Neural progenitor cell (in vitro differentiated cells): ENCODE results near the gene CD4. TPM values are rescaled to one million over a fixed set of nuclear protein-coding genes. Genes with fewer than 3 reads are reported as not detected.
A peak's percentile ranks its signal among the peaks of the same experiment; 100 is the strongest.

ENCODE experiments used
- DNase-seq: peaks from one replicate; pipeline ENCODE4 v3.0.0-alpha.2; 2016; ENCODE audit warnings: low spot score
- H2AFZ ChIP-seq: fragments of 200-600 bp; sonication (generic); replicated peaks from 2 replicates; pipeline ENCODE4 v1.6.1; 2016; ENCODE audit warnings: antibody characterized with exemption
- H3F3A ChIP-seq: fragments of 200-600 bp; sonication (generic); 2 replicates; pipeline ENCODE4 v1.6.1; 2016; ENCODE audit warnings: antibody characterized with exemption, low read depth
- H3K27ac ChIP-seq: fragments of 200-600 bp; sonication (generic); 2 replicates; pipeline ENCODE4 v1.5.1; 2016; ENCODE audit warnings: mild to moderate bottlenecking
- H3K27me3 ChIP-seq: fragments of 200-600 bp; sonication (generic); 2 replicates; pipeline ENCODE4 v1.6.1; 2016; ENCODE audit warnings: mild to moderate bottlenecking, moderate library complexity
- H3K36me3 ChIP-seq: fragments of 200-600 bp; sonication (generic); 2 replicates; pipeline ENCODE4 v1.5.1; 2016
- H3K4me1 ChIP-seq: fragments of 200-600 bp; sonication (generic); 2 replicates; pipeline ENCODE4 v1.6.1; 2016; ENCODE audit warnings: mixed run types
- H3K4me2 ChIP-seq: fragments of 200-600 bp; sonication (generic); 2 replicates; pipeline ENCODE4 v1.6.1; 2016
- H3K4me3 ChIP-seq: fragments of 200-600 bp; sonication (generic); 2 replicates; pipeline ENCODE4 v1.5.1; 2016
- H3K79me2 ChIP-seq: fragments of 200-600 bp; sonication (generic); 2 replicates; pipeline ENCODE4 v1.6.1; 2016; ENCODE audit warnings: low read depth
- H3K9ac ChIP-seq: fragments of 200-600 bp; sonication (generic); 2 replicates; pipeline ENCODE4 v1.6.1; 2016
- H3K9me3 ChIP-seq: fragments of 200-600 bp; sonication (generic); 2 replicates; pipeline ENCODE4 v1.5.1; 2016; ENCODE audit warnings: low read depth
- H4K20me1 ChIP-seq: fragments of 200-600 bp; sonication (generic); 2 replicates; pipeline ENCODE4 v1.6.1; 2016; ENCODE audit warnings: low read depth
- H3K27ac Mint-ChIP-seq: 3 replicates; pipeline ENCODE4 v1.8.0; 2021; ENCODE audit warnings: mixed read lengths
- H3K27me3 Mint-ChIP-seq: 2 replicates; pipeline ENCODE4 v1.8.0; 2022; ENCODE audit warnings: low read depth, mild to moderate bottlenecking, inconsistent platforms, moderate library complexity, mixed read lengths; ENCODE audit not compliant: insufficient read depth
- H3K36me3 Mint-ChIP-seq: 3 replicates; pipeline ENCODE4 v1.8.0; 2021; ENCODE audit warnings: mixed read lengths
- H3K4me1 Mint-ChIP-seq: 3 replicates; pipeline ENCODE4 v1.8.0; 2021; ENCODE audit warnings: mixed read lengths
- H3K4me3 Mint-ChIP-seq: 3 replicates; pipeline ENCODE4 v1.8.0; 2021; ENCODE audit warnings: mild to moderate bottlenecking, moderate library complexity, mixed read lengths
- H3K9me3 Mint-ChIP-seq: 3 replicates; pipeline ENCODE4 v1.8.0; 2020; ENCODE audit warnings: mixed read lengths
- CTCF ChIP-seq: fragments of 200-600 bp; sonication (generic); IDR thresholded peaks from 2 replicates; pipeline ENCODE4 v1.5.1; 2017; ENCODE audit warnings: antibody characterized with exemption, mild to moderate bottlenecking
- EZH2 ChIP-seq: fragments of 200-600 bp; sonication (generic); IDR thresholded peaks from 2 replicates; pipeline ENCODE4 v1.6.1; 2017; ENCODE audit warnings: antibody characterized with exemption, mild to moderate bottlenecking, moderate library complexity
- EZH2phosphoT487 ChIP-seq: fragments of 200-600 bp; sonication (generic); IDR thresholded peaks from 2 replicates; pipeline ENCODE4 v1.6.1; 2017; ENCODE audit warnings: antibody characterized with exemption
- total RNA-seq: library from RNA; depleted of rRNA; stranded (reverse); fragments of >200 nt; gene quantifications from 2 replicates; pipeline ENCODE4 v1.2.3, GENCODE V29; 2015; ENCODE audit warnings: low replicate concordance

The CD4 gene
- total RNA-seq, 1 donor from 2014 or later = 2.5 TPM

- Histone ChIP-seq H3K9ac (no peak overlapping the region), H3K27me3 (no peaks in the 10 kb centered on the region), H2AFZ (no peak overlapping the region), H3K9me3 (no peaks in the 10 kb centered on the region), H3K4me2 (no peak overlapping the region), H3K36me3 (no peaks in the 10 kb centered on the region), H3K27ac (no peak overlapping the region), H3K79me2 (peaks cover 14% of the 10 kb centered on the region), H3F3A (peaks cover 62% of the 10 kb centered on the region), H3K4me3 (no peak overlapping the region), H4K20me1 (no peaks in the 10 kb centered on the region), H3K4me1 (peaks cover 50% of the 10 kb centered on the region)
- Mint-ChIP-seq H3K36me3 (peaks cover 12% of the 10 kb centered on the region), H3K27me3 (peaks cover 13% of the 10 kb centered on the region), H3K27ac (peak overlapping the region; percentile 33), H3K9me3 (no peaks in the 10 kb centered on the region), H3K4me1 (peaks cover 73% of the 10 kb centered on the region), H3K4me3 (peak overlapping the region; percentile 73)
- TF ChIP-seq EZH2phosphoT487 (no peak), EZH2 (no peak), CTCF (no peak)
- no peak for DNase-seq
Measured at GRCh38 chr12:6824085-6824775, 34.9 kb downstream of the CD4 start.

- Mint-ChIP-seq H3K27ac (peak overlapping the region; percentile 10), H3K36me3 (peaks cover 13% of the 10 kb centered on the region), H3K4me1 (peaks cover 67% of the 10 kb centered on the region), H3K4me3 (peak overlapping the region; percentile 13), H3K9me3 (no peaks in the 10 kb centered on the region), H3K27me3 (peaks cover 12% of the 10 kb centered on the region)
- Histone ChIP-seq H3K27me3 (no peaks in the 10 kb centered on the region), H3F3A (peaks cover 55% of the 10 kb centered on the region), H3K4me1 (peaks cover 46% of the 10 kb centered on the region), H3K9me3 (no peaks in the 10 kb centered on the region), H3K9ac (no peak overlapping the region), H4K20me1 (peaks cover 6% of the 10 kb centered on the region), H3K4me2 (peak overlapping the region; percentile 59), H3K79me2 (peaks cover 21% of the 10 kb centered on the region), H3K4me3 (no peak overlapping the region), H3K27ac (no peak overlapping the region), H2AFZ (no peak overlapping the region), H3K36me3 (no peaks in the 10 kb centered on the region)
- DNase-seq = no peak
- TF ChIP-seq EZH2phosphoT487 (no peak), EZH2 (no peak), CTCF (no peak)
Measured at GRCh38 chr12:6824901-6825381, 35.6 kb downstream of the CD4 start.

- Histone ChIP-seq H3K9me3 (no peaks in the 10 kb centered on the region), H3K4me2 (peak overlapping the region; percentile 59), H3F3A (peaks cover 49% of the 10 kb centered on the region), H3K79me2 (peaks cover 27% of the 10 kb centered on the region), H3K27me3 (no peaks in the 10 kb centered on the region), H3K4me1 (peaks cover 40% of the 10 kb centered on the region), H3K4me3 (no peak overlapping the region), H3K36me3 (no peaks in the 10 kb centered on the region), H4K20me1 (peaks cover 12% of the 10 kb centered on the region), H2AFZ (no peak overlapping the region), H3K27ac (no peak overlapping the region), H3K9ac (no peak overlapping the region)
- peak overlapping the region; percentile 10 for H3K27ac Mint-ChIP-seq
- H3K27me3 Mint-ChIP-seq = peaks cover 12% of the 10 kb centered on the region
- H3K4me3 Mint-ChIP-seq = peak overlapping the region; percentile 73
- H3K36me3 Mint-ChIP-seq = peaks cover 13% of the 10 kb centered on the region
- TF ChIP-seq EZH2 = no peak
- TF ChIP-seq CTCF = peak; percentile 88
- H3K9me3 Mint-ChIP-seq = no peaks in the 10 kb centered on the region
- peaks cover 64% of the 10 kb centered on the region for H3K4me1 Mint-ChIP-seq
- DNase-seq = peak; percentile 91
Measured at GRCh38 chr12:6825398-6826124, 36.2 kb downstream of the CD4 start.
